Prostate gland (tissue), 2 donors: ENCODE measurements around the gene PRKACB. TPM values are rescaled to one million over a fixed set of nuclear protein-coding genes. Genes with fewer than 3 reads are reported as not detected.

Experiments
- DNase-seq: peaks from one replicate; pipeline ENCODE4 v3.0.0-alpha.2; 2019; ENCODE audit warnings: low spot score
- H3K27ac ChIP-seq, 2 donors: fragments of 200-600 bp; sonication (generic); 2 replicates each; pipeline ENCODE4 v1.5.1; 2017 to 2019
- H3K27me3 ChIP-seq: fragments of 200-600 bp; sonication (generic); replicated peaks from 2 replicates; pipeline ENCODE4 v1.5.1; 2019; ENCODE audit not compliant: insufficient read depth
- H3K36me3 ChIP-seq, 2 donors: fragments of 200-600 bp; sonication (generic); 1 replicate in 1 of 2; 2 replicates in 1 of 2; pipeline versions ENCODE4 v1.5.1 to v1.8.1; 2017 to 2019
- H3K4me1 ChIP-seq: fragments of 200-600 bp; sonication (generic); replicated peaks from 2 replicates; pipeline ENCODE4 v1.5.1; 2019
- H3K4me3 ChIP-seq, 2 donors: fragments of 200-600 bp; sonication (generic); 2 replicates each; pipeline ENCODE4 v1.5.1; 2017 to 2019
- H3K9me3 ChIP-seq: fragments of 200-600 bp; sonication (generic); 2 replicates; pipeline ENCODE4 v1.5.1; 2017
- POLR2A ChIP-seq: fragments of 450-650 bp; IDR thresholded peaks from one replicate; pipeline ENCODE4 v1.6.1; 2016; ENCODE audit warnings: antibody characterized with exemption, mild to moderate bottlenecking
- POLR2AphosphoS5 ChIP-seq: sonication (generic); formaldehyde crosslinking; IDR thresholded peaks from one replicate; pipeline ENCODE4 v1.6.1; 2017; ENCODE audit warnings: antibody characterized with exemption
- WGBS: methylation state at CpG from one replicate; pipeline ENCODE4 v1.1.5; 2018; 5-methylcytosine and 5-hydroxymethylcytosine counted together
- intact Hi-C: fragments of 100-400 bp; cut with DNase I; formaldehyde crosslinking; loops from one replicate; pipeline ENCODE4 v1.14.2; 2022
- total RNA-seq, 2 donors: library from RNA; depleted of rRNA; stranded (reverse); fragments of >200 nt; gene quantifications; one replicate each; pipeline ENCODE4 v1.1.0, GENCODE V29; 2016
- TF ChIP-seq, protein P1 (sequence below), 4 experiments: fragments of 200-600 bp in 2 of 4; fragments of 450-650 bp in 2 of 4; sonication (generic) in 2 of 4; IDR thresholded peaks; 1 replicate in 3 of 4; 2 replicates in 1 of 4; pipeline ENCODE4 v1.5.1; 2016 to 2019; ENCODE audit warnings: antibody characterized with exemption in 4 of 4, mild to moderate bottlenecking in 2 of 4, moderate library complexity in 2 of 4

PRKACB gene
- total RNA-seq, 2 donors from 2014 or later, result 24.7 to 29.3 TPM

DNA sequence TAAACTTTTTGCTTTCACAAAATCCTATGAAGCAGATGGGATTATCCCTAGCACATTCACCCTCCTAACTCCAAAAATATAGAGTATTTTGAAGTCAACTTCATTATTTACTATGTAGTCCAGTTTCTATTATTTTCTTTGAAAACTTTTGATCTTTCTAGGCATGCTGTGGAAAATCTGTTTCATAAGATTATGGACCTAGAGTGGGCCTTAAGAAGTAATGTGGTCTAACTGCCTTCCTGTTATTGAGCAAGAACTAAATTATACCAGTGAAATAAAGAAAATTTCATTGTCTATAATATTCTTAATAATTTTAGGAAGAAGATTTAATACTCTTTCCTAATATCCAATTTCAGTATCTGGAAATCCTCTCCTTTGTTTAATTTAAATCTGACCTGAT, 58.1 kb downstream of the PRKACB start:
- no peak overlapping the region for H3K27ac ChIP-seq
- H3K9me3 ChIP-seq, result no peaks in the 10 kb centered on the region
- intact Hi-C loops, result no loop called here
- H3K4me3 ChIP-seq, result no peak overlapping the region
- no peak for DNase-seq
- H3K27me3 ChIP-seq, result no peaks in the 10 kb centered on the region
- H3K4me1 ChIP-seq, result no peaks in the 10 kb centered on the region
- H3K36me3 ChIP-seq, result no peaks in the 10 kb centered on the region
- TF ChIP-seq POLR2A, result no peak
- no peak for TF ChIP-seq POLR2AphosphoS5
- TF ChIP-seq, protein P1, sequence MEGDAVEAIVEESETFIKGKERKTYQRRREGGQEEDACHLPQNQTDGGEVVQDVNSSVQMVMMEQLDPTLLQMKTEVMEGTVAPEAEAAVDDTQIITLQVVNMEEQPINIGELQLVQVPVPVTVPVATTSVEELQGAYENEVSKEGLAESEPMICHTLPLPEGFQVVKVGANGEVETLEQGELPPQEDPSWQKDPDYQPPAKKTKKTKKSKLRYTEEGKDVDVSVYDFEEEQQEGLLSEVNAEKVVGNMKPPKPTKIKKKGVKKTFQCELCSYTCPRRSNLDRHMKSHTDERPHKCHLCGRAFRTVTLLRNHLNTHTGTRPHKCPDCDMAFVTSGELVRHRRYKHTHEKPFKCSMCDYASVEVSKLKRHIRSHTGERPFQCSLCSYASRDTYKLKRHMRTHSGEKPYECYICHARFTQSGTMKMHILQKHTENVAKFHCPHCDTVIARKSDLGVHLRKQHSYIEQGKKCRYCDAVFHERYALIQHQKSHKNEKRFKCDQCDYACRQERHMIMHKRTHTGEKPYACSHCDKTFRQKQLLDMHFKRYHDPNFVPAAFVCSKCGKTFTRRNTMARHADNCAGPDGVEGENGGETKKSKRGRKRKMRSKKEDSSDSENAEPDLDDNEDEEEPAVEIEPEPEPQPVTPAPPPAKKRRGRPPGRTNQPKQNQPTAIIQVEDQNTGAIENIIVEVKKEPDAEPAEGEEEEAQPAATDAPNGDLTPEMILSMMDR (IDR thresholded peaks at IDR 0.05), result no peak

DNA sequence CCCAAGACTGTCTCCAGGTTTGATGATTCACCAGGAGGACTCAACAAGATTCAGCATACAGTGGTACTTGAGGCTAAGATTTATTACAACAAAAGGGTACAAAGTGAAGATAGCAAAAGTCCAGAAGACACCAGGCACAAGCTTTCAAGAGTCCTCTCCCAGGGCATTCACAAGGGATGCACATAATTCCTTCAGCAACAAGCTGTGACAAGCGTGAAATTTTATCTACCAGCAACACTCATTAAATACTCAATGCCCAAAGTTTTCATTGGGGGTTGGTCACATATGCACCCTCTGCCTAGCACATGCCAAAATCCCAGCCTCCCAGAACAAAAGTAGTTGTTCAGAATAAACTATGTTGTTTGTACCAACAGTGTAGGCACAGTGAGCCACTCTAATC, 62.3 kb downstream of the PRKACB start:
- H3K4me3 ChIP-seq, result no peak overlapping the region
- H3K27me3 ChIP-seq, result no peaks in the 10 kb centered on the region
- no peaks in the 10 kb centered on the region for H3K4me1 ChIP-seq
- 68% methylated on average over 1 of the region's 1 CpG for WGBS
- H3K36me3 ChIP-seq, result no peaks in the 10 kb centered on the region
- DNase-seq, result no peak
- H3K9me3 ChIP-seq, result no peaks in the 10 kb centered on the region
- H3K27ac ChIP-seq, result no peak overlapping the region
- intact Hi-C loops, result no loop called here
- no peak for TF ChIP-seq POLR2A
- no peak for TF ChIP-seq POLR2AphosphoS5
- TF ChIP-seq, protein P1 (IDR thresholded peaks at IDR 0.05), result no peak

GRCh38 chr1:84208935-84209334, 64.9 kb downstream of the PRKACB start:
- Histone ChIP-seq H3K4me1 (no peaks in the 10 kb centered on the region), H3K36me3 (no peaks in the 10 kb centered on the region), H3K9me3 (no peaks in the 10 kb centered on the region), H3K27me3 (no peaks in the 10 kb centered on the region), H3K4me3 (no peak overlapping the region), H3K27ac (no peak overlapping the region)
- DNase-seq, result no peak
- intact Hi-C loops, result no loop called here
- TF ChIP-seq POLR2A, result no peak
- no peak for TF ChIP-seq POLR2AphosphoS5
- TF ChIP-seq, protein P1 (IDR thresholded peaks at IDR 0.05), result no peak

DNA sequence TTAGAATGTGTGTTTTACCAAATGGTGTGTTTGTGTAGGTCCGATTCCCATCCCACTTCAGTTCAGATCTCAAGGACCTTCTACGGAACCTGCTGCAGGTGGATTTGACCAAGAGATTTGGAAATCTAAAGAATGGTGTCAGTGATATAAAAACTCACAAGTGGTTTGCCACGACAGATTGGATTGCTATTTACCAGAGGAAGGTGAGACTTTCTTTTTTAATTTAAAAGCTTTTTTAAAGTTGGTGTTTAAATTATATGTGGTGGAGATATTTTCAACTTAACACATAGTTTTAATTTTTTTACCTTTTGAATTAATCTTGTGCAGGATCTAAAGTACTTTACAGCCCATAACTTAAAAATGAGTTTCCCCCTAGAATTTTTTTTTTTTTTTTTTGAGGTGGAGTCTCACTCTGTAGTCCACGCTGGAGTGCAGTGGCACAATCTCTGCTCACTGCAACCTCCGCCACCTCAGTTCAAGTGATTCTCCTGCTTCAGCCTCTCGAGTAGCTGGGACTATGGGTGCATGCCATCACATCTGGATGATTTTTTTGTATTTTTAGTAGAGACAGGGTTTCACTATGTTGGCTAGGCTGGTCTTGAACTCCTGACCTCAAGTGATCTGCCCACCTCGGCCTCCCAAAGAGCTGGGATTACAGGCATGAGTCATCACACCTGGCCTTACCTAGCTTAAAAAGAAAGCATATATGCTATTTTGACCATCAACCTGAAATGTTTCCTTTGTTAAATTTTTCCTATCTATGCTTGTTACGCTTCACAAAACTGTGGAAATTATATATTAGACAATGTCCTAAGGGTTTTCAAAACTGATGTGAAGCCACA, 70.3 kb downstream of the PRKACB start:
- no peaks in the 10 kb centered on the region for H3K9me3 ChIP-seq
- no peak overlapping the region for H3K4me3 ChIP-seq
- H3K27me3 ChIP-seq, result no peaks in the 10 kb centered on the region
- no peak for DNase-seq
- H3K27ac ChIP-seq, result no peak overlapping the region
- intact Hi-C loops, result no loop called here
- 94% methylated on average over 8 of the region's 8 CpGs for WGBS
- H3K36me3 ChIP-seq, result no peaks in the 10 kb centered on the region
- TF ChIP-seq, protein P1 (IDR thresholded peaks at IDR 0.05), result no peak
- TF ChIP-seq POLR2A, result no peak
- TF ChIP-seq POLR2AphosphoS5, result no peak
- no peaks in the 10 kb centered on the region for H3K4me1 ChIP-seq

DNA sequence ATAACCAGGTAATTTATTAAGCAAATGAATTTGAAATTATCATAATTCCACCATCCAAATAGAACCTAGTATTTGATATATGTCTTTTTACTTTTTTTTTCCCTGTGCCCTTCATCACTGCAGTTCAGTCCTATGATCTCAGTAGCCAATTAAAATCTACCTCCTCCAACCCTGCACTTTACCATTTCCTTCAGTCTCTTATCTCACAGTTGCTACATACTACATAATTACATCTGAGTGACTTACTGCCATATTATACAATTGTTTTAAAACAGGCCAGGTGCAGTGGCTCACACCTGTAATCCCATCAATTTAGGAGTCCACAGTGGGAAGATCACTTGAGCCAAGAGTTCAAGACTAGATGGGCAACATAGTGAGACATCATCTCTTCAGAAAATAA, 73.2 kb downstream of the PRKACB start:
- Histone ChIP-seq H3K27me3 (no peaks in the 10 kb centered on the region), H3K4me1 (no peaks in the 10 kb centered on the region), H3K9me3 (no peaks in the 10 kb centered on the region), H3K4me3 (no peak overlapping the region), H3K27ac (no peak overlapping the region), H3K36me3 (no peaks in the 10 kb centered on the region)
- no peak for DNase-seq
- TF ChIP-seq POLR2AphosphoS5, result no peak
- TF ChIP-seq, protein P1 (IDR thresholded peaks at IDR 0.05), result no peak
- no peak for TF ChIP-seq POLR2A
- intact Hi-C loops, result no loop called here
